SH-SY5Y (cell line): ENCODE data around the gene NINL.

ENCODE experiments used
- GATA2 ChIP-seq: IDR thresholded peaks from 2 replicates; pipeline ENCODE4 v1.6.1; 2011; ENCODE audit warnings: mild to moderate bottlenecking, low read depth, low read length
- GATA3 ChIP-seq: IDR thresholded peaks from 2 replicates; pipeline ENCODE4 v1.6.1; 2011; ENCODE audit warnings: low read depth, mild to moderate bottlenecking, low read length, moderate library complexity

- TF ChIP-seq GATA3: no peak
- no peak for TF ChIP-seq GATA2
Measured at GRCh38 chr20:25511183-25511582, 74.1 kb downstream of the NINL start.
